SJCRH30 (cell line): ENCODE results near the gene SLC3A2. TPM values are rescaled to one million over a fixed set of nuclear protein-coding genes. Genes with fewer than 3 reads are reported as not detected.
"Not testable (repeated sequence)": the region's sequence is repeated elsewhere in the genome, so short reads cannot be mapped to it uniquely, and the experiment has no call there.

ENCODE experiments used
- DNase-seq, 2 experiments: peaks; one replicate each; pipeline ENCODE4 v3.0.0-alpha.2; 2015 to 2020
- H3K27ac ChIP-seq: fragments of 250-450 bp; sonication (Bioruptor Pico); 2 replicates; pipeline ENCODE4 v1.5.1; 2020; ENCODE audit warnings: mild to moderate bottlenecking, moderate library complexity
- H3K27me3 ChIP-seq: fragments of 250-450 bp; sonication (Bioruptor Pico); 2 replicates; pipeline ENCODE4 v1.5.1; 2020; ENCODE audit warnings: mild to moderate bottlenecking, moderate library complexity
- H3K36me3 ChIP-seq: fragments of 250-450 bp; sonication (Bioruptor Pico); 2 replicates; pipeline ENCODE4 v1.5.1; 2020; ENCODE audit warnings: mild to moderate bottlenecking, moderate library complexity
- H3K4me1 ChIP-seq: fragments of 250-450 bp; sonication (Bioruptor Pico); 2 replicates; pipeline ENCODE4 v1.5.1; 2020; ENCODE audit warnings: mild to moderate bottlenecking, moderate library complexity
- H3K4me3 ChIP-seq: fragments of 250-450 bp; sonication (Bioruptor Pico); 2 replicates; pipeline ENCODE4 v1.5.1; 2020; ENCODE audit warnings: mild to moderate bottlenecking, moderate library complexity
- H3K9me3 ChIP-seq: fragments of 250-450 bp; sonication (Bioruptor Pico); replicated peaks from 2 replicates; pipeline ENCODE4 v1.5.1; 2020; ENCODE audit warnings: mild to moderate bottlenecking, moderate library complexity
- total RNA-seq: library from RNA; depleted of rRNA; stranded (reverse); fragments of >200 nt; shearing (Covaris generic); gene quantifications from 2 replicates; pipeline ENCODE4 v1.2.3, GENCODE V29; 2014; rRNA removed

SLC3A2 gene
- 106 and 109 TPM in 2 replicates for total RNA-seq

DNA sequence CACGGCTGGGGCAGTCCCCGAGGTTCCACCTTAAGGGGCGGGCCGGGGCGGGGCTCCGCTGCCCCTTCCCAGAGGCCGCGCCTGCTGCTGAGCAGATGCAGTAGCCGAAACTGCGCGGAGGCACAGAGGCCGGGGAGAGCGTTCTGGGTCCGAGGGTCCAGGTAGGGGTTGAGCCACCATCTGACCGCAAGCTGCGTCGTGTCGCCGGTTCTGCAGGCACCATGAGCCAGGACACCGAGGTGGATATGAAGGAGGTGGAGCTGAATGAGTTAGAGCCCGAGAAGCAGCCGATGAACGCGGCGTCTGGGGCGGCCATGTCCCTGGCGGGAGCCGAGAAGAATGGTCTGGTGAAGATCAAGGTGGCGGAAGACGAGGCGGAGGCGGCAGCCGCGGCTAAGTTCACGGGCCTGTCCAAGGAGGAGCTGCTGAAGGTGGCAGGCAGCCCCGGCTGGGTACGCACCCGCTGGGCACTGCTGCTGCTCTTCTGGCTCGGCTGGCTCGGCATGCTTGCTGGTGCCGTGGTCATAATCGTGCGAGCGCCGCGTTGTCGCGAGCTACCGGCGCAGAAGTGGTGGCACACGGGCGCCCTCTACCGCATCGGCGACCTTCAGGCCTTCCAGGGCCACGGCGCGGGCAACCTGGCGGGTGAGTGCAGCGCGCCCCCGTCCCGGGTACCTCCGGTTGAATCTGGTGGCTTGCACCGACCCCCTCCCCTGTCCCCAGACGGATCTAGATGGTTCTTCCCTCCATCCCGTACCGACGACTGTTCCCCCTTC lies at the start of gene SLC3A2:
Gene SLC3A2 (plus strand): TSS at position 94 of the 776 bp plus-strand sequence. CDS start 128 bp downstream, at position 222.
- Histone ChIP-seq H3K9me3 (no peaks in the 10 kb centered on the region), H3K4me3 (peak within 1 kb of the TSS; percentile 96), H3K27me3 (no peaks in the 10 kb centered on the region), H3K4me1 (peaks cover 20% of the 10 kb centered on the region), H3K36me3 (peaks cover 56% of the 10 kb centered on the region), H3K27ac (peak within 1 kb of the TSS; percentile 91)
- DNase-seq = peak; percentile 81 to 85

DNA sequence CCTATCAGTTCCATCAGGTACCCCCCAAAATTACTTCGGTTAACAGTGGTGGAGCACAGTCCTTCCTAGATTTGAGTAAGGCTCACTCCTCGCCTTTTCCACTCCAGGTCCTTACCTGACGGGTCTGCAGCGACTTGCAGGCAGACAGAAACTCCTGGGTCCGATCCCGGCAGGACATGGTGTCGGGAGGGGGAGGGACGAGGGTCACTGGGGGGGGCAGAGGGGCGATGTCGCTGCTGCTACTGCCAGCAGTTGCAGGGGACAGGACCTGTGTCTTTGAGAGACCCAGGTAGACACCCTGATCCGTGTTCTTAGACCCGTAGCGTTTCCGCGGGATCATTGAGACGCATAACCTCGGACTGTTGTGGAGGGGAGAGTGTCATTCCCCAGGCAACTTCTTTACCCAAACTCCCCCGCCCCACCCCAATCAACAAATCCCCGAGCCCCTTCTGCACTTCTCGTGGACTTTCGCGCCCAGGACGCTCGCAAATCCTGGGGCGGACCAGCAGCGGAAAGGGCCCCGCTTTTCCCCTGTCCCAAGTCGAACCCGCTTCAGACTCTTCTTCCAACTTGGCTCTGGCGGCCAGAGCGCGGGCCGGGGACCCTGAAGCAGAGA lies 49.7 kb upstream of the SLC3A2 start:
- H3K9me3 ChIP-seq = no peaks in the 10 kb centered on the region
- peak overlapping the region; percentile 75 for H3K27ac ChIP-seq
- no peaks in the 10 kb centered on the region for H3K27me3 ChIP-seq
- H3K4me3 ChIP-seq = peak overlapping the region; percentile 86
- H3K4me1 ChIP-seq = no peaks in the 10 kb centered on the region
- H3K36me3 ChIP-seq = peaks cover 21% of the 10 kb centered on the region
- DNase-seq = peak in 1 of 2 experiments; percentile 73

DNA sequence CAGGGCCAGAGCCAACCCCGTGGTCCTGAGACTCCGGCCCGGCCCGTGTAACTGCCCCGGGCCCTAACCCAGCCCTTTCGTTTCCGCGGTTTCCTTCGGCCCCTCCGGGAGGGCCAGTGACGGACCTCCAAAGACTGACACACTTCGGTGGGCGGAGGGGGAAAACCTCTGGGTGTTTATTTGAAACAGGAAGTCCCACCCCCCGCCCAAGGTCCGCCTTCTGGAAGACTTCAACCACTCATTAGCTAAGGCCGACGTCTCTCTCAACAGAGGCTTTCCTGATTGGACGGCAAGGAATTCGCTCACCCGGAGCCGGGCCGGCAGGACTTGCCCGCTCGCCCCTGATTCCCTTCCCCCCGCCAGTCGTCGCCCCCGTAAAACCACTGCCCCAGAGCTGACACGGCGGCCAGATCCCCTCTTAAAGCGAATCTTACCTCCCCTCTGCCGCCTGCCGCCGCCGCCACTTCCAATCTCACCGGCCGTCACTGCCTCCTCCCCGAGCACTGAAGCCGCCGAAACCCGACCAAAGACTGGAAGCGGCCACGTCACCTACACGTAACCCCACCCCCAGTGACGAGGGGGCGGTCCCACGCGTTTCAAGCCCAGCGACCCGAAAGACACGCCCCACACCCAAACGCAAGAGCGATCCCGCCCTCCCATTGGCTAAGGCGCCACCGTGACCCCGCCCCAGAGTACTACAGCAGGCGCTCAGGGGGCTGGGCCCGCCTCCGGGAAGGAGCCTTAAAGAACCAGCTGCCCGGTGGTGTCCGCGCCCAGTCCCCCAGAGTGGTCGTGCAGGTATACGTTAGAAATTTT lies 49.0 kb upstream of the SLC3A2 start, which contains the start of gene STX5:
Gene STX5 (minus strand): TSS at position 532 of the 816 bp plus-strand sequence. CDS start 808 bp downstream, outside the sequence.
- H3K4me1 ChIP-seq = no peaks in the 10 kb centered on the region
- H3K36me3 ChIP-seq = peaks cover 21% of the 10 kb centered on the region
- no peaks in the 10 kb centered on the region for H3K9me3 ChIP-seq
- peak within 1 kb of the TSS; percentile 86 for H3K4me3 ChIP-seq
- peak; percentile 98 for DNase-seq
- H3K27me3 ChIP-seq = no peaks in the 10 kb centered on the region
- H3K27ac ChIP-seq = peak within 1 kb of the TSS; percentile 75

DNA sequence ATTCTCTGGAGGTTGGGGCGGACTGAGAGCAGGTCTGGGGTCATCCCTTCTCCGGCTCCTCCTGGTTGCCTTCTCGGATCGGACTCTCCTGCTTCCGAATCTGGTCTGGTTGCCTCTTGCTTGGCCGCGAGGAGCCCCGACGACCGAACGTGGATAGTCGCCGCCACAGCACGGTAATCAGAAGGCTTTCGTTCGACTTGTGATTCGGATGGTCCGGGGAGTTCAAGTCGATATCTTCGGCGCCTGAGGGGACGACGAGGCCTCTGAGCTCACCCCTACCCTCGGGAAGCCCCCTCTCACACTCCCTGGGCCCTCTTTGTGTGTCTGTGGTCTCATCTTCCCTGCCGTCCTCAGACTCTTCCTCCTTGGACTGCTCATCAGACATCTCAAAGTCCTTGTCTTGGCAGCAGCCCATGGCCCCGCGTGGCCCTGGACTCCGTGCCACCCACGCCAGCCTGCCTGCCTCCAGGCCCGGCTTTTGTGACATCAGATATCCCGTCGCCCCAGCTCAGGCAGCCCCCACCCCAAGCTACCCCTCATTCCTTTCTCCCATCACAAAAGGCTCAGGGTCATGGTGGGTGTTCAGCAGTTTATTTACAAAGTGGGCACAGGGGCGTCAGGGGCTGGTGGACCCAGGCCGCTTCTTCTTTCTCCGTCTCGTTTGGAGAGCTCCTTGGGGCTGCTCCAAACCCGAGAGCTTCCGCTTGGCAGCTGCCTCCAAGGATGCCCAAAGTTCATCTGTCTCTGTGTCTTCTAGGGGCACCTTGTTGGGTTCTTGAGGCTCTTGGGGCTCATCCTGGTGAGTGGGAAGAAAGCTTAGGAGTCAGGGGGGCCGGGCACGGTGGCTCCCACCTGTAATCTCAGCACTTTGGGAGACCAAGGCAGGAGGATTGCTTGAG lies 48.1 kb upstream of the SLC3A2 start, which contains the start of gene TEX54:
Gene TEX54 (minus strand): TSS at position 506 of the 899 bp plus-strand sequence.
- H3K4me1 ChIP-seq = no peaks in the 10 kb centered on the region
- no peaks in the 10 kb centered on the region for H3K27me3 ChIP-seq
- no peaks in the 10 kb centered on the region for H3K9me3 ChIP-seq
- no peak for DNase-seq
- peak within 1 kb of the TSS; percentile 86 for H3K4me3 ChIP-seq
- H3K36me3 ChIP-seq = peaks cover 17% of the 10 kb centered on the region
- H3K27ac ChIP-seq = peak within 1 kb of the TSS; percentile 75

DNA sequence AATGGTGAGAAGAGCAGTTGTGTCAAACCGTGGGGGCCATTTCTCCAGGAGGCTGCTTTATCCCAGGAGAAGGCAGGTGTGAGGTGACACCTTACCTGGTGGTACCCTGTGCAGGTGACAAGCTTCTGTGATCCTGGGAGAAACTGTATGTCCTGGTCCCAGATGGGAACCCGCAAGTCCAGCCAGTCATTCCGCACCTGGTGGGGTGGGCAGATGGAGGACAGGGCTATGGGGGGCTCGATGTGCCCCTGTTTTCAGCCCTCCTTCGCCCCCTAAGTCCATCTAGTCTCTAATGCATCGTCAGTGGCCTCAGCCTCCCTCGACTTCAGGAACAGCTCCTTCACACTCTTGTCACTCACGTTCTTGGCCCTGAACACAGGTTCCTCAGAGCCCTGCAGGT lies 45.4 kb upstream of the SLC3A2 start:
- Histone ChIP-seq H3K27ac (no peak overlapping the region), H3K9me3 (no peaks in the 10 kb centered on the region), H3K36me3 (peaks cover 17% of the 10 kb centered on the region)

DNA sequence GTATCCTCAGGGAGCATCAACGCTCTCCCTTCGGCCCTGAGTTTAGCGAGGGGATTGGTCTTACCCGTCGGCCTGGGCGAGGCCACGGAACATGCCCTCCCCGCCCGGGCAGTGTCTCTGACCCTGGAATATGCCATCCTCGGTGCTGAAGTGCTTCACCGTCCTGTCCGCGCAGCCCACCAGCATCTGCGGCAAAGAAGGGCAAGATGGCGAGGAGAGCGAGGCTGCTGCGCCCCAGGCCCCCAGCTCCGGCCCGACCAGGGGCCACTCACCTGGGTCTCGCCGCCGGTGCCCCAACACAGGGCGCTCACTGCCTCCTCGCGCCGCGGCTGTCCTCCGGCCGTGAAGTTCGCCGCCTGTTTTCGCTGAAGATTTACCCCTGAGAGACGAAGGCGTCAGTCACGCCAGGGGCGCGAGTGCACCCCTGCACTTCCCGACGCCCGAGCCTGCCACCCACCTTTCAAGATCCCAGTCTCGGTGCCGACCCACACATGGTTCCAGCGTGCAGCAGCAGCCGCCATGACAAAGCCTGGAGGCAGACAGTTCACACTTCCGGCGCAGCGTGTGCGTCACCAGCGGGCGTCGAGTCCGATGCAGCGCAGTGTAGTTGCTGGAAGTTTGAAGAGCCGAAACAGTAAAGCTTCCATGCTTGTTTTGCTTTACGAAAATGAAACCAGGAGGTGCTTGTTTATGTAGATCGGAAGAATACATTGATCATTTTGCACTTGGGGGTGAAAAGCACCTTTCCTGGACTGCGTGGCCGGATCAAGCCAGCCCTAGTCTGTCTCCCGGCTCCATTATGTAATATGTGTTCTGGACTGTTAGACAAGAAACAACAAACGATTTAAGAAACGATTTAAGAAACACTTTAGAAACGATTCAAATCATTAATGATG lies 41.4 kb upstream of the SLC3A2 start, which contains the start of gene WDR74:
Gene WDR74 (minus strand): TSS at position 541 of the 896 bp plus-strand sequence. CDS start 20 bp downstream, at position 521.
- Histone ChIP-seq H3K27me3 (peaks cover 4% of the 10 kb centered on the region; the same call in 1 of the 2 replicates), H3K27ac (peak within 1 kb of the TSS; percentile 99), H3K4me1 (no peaks in the 10 kb centered on the region), H3K36me3 (peaks cover 10% of the 10 kb centered on the region; the same call in 1 of the 2 replicates), H3K4me3 (peak within 1 kb of the TSS; percentile 92), H3K9me3 (no peaks in the 10 kb centered on the region)
- DNase-seq = peak; percentile 84 to 90

More for the DNA sequence above, 45.4 kb upstream of the SLC3A2 start:
- no peak overlapping the region for H3K4me3 ChIP-seq
- no peaks in the 10 kb centered on the region for H3K27me3 ChIP-seq
- DNase-seq = no peak
- no peaks in the 10 kb centered on the region for H3K4me1 ChIP-seq

DNA sequence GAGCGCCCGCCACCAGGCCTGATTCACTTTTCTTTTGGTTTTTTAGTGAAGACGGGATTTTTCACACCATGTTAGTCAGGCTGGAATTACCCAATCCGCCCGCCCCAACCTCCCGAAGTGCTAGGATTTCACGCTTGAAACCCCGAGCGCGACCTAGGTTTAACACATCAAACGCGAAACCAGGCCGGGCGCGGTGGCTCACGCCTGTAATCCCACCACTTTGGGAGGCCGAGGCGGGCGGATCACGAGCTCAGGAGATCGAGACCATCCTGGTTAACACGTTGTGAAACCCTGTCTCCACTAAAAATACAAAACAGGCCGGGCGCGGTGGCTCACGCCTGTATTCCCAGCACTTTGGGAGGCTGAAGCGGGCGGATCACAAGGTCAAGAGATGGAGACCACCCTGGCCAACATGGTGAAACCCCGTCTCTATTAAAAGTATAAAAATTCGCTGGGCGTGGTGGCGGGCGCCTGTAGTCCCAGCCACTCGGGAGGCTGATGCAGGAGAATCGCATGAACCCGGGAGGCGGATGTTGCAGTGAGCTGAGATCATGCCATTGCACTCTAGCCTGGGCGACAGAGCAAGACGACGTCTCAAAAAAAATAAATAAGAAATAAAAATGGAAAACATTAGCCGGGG lies 39.9 kb upstream of the SLC3A2 start:
- not testable (repeated sequence) for H3K9me3 ChIP-seq, H3K27me3 ChIP-seq, H3K4me1 ChIP-seq, H3K36me3 ChIP-seq
- DNase-seq = peak; percentile 85 to 89
- peak overlapping the region; percentile 92 for H3K4me3 ChIP-seq
- peak overlapping the region; percentile 99 for H3K27ac ChIP-seq

DNA sequence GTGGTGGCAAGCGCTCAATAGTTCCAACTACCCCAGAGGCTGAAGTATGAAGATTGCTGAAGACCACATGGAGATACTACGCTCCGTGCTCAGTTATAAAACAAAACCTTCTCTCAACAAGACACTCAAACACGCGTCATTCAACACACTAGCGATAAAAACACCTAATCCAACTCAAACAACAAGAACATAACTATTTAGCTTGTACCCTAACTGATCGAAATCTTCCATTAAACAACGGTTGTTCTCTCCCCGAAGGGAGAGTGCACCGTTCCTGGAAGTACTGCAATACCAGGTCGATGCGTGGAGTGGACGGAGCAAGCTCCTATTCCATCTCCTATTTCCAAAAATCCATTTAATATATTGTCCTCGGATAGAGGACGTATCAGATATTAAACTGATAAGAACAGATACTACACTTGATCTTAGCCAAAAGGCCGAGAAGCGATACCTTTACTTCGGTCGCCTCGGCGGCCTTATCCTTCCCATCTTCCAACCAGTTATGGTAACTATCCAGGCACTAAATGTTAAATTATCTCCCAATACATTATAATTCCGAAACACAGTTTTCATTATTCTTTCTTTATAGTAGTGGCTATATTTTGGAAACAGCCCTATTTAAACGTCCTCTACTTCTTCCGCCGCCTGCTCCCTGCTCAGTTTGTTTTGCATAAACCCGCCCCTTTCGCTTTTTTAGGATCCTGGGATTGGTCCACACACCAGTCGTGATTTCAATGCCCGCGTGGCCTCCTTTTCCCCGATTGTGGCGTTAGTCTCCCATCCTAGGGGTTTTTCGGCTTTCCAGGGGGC lies 39.1 kb upstream of the SLC3A2 start:
- Histone ChIP-seq H3K27ac (peak overlapping the region; percentile 99), H3K36me3 (no peaks in the 10 kb centered on the region), H3K9me3 (no peaks in the 10 kb centered on the region), H3K27me3 (peaks cover 4% of the 10 kb centered on the region; the same call in 1 of the 2 replicates), H3K4me3 (peak overlapping the region; percentile 58), H3K4me1 (no peaks in the 10 kb centered on the region)
- DNase-seq = peak; percentile 95 to 97

DNA sequence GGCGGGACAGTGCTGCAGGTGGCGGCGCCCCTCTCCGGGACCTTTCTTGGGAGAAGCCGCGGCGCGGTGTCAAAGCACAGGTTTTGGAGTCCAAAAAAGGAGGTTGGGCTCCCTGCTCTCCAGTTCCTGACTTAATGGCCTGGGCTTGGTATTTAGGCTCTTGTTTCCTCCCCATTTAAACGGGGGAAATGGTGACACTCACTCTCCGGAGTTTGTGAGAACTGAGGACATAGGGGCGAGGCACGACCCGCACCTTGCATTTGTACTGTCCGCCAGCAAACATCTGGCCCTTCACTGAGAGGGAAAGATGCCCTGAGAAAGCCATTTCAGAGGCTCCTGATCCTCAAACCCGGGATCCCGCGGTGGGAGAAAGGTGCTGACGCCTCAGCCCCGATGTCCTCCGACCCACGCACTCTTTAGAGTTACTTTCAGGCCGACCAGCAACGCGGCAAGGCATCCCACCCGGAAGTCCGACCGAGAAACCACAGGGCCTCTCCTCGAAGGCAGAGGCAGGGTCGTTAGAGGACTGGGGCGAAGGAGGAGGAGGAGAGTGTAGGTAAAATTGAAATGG lies 38.4 kb upstream of the SLC3A2 start:
- H3K9me3 ChIP-seq = no peaks in the 10 kb centered on the region
- H3K27me3 ChIP-seq = peaks cover 4% of the 10 kb centered on the region; the same call in 1 of the 2 replicates
- H3K4me3 ChIP-seq = peak overlapping the region; percentile 58
- peak overlapping the region; percentile 99 for H3K27ac ChIP-seq
- no peaks in the 10 kb centered on the region for H3K36me3 ChIP-seq
- H3K4me1 ChIP-seq = no peaks in the 10 kb centered on the region
- DNase-seq = peak; percentile 72 to 78

DNA sequence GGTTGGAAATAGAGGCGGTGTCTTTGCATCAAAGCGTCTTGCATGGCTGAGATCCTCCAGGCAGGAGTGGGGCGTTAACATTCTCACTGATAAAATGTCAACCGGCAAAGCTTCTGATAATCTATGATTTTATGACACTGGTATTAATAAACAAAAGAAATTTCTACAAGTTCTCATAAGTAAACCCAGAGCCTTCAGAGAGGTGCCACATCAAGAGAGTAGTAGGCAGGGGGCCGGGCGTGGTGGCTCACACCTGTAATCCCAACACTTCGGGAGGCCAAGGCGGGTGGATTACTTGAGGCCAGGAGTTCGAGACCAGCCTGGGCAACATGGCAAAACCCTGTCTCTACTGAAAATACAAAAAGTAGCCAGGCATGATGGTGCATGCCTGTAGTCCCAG lies 37.8 kb upstream of the SLC3A2 start:
- H3K9me3 ChIP-seq, H3K27me3 ChIP-seq, H3K4me1 ChIP-seq, DNase-seq, H3K36me3 ChIP-seq: not testable (repeated sequence)
- peak overlapping the region; percentile 58 for H3K4me3 ChIP-seq
- H3K27ac ChIP-seq = peak overlapping the region; percentile 99

DNA sequence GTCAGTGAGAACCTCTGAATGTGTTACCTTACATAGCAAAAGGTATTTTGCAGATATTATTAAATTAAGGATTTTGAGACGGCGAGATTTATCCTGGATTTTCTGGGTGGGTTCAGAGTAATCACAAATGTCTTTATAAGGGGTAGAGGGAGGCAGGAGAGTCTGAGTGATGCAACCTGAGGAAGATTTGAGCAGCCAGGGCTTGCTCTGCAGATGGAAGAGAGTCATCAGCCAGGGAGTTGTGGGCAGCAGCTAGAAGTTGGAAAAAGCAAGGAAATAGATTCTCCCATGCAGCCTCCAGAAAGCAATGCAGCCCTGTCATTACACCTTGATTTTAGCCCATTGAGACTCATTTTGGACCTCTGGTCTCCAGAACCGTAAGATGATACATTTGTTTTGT lies 37.2 kb upstream of the SLC3A2 start:
- H3K4me1 ChIP-seq = no peaks in the 10 kb centered on the region
- no peak for DNase-seq
- H3K36me3 ChIP-seq = no peaks in the 10 kb centered on the region
- H3K27me3 ChIP-seq = peaks cover 4% of the 10 kb centered on the region; the same call in 1 of the 2 replicates
- H3K9me3 ChIP-seq = no peaks in the 10 kb centered on the region
- no peak overlapping the region for H3K4me3 ChIP-seq
- no peak overlapping the region for H3K27ac ChIP-seq
